ENCODE data around the gene FAM234B.

Gene FAM234B

DNA sequence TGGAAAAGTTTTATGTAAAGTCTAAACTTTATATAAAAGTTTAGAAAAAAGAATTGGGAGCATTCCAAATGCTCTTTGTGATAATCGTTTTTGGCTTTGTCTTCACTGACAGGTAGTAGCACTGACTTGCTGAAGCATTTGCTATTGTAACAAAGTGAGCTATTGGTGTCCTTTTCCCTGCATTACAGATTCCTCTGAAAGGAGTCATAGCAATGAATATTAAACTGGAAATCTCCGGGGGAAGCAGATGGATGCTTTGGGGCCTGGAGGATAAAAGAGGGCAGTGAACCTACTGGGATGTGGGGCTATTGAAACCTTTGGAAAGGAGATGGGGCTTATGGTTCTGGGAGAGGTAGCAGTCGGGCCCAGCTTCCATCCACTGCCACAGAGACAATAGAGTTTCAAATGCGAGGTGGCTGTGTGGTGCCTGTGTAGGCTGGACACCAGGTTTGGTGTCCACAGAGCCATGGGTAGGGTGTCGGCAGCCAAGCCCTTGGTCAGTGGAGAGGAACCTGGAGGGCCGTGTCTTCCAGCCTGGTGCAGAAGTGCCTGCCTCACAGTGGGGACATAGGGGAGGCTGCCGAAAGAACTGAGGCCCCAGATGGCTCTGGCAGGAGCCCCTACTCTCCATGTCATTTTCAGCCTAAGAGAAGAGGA is 49.1 kb downstream of the FAM234B start:
- FAIRE-seq, result no peak

DNA sequence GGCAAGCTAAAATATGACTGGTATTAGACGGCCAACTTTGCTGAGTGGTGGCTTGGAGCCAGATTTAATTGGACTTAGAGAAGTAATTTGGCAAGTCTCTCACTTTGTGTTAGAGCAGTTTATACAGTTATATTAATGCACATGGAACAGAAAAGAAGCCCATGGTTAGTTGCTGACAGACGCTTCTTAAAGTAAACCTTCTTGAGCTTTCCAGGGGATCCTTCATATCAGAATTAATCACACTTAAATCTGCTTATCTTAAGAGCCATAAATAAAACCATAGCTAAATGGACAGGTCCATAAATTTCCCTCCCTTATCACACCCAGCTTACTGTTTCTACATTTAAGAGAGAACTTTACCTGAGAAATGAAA is 49.7 kb downstream of the FAM234B start:
- FAIRE-seq, result no peak

DNA sequence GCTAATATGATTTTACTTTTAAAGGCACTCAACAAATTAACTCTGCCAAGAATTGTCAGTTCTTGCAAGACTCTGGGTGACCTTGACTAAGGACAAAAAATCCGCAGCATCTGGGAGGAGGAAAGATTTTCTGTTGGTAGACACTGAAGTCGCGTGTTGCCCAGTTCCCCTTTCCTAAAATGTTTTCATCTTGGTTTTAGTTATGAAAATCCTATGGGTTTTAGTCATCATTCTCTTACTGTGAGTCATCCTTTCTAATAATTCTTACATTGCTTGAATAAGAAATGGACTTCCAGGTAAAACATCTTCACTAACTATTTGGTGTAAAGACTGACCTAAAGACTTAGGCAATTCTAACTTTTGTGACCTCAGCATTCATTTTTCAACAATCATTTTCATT is 50.2 kb downstream of the FAM234B start:
- no peak for FAIRE-seq

DNA sequence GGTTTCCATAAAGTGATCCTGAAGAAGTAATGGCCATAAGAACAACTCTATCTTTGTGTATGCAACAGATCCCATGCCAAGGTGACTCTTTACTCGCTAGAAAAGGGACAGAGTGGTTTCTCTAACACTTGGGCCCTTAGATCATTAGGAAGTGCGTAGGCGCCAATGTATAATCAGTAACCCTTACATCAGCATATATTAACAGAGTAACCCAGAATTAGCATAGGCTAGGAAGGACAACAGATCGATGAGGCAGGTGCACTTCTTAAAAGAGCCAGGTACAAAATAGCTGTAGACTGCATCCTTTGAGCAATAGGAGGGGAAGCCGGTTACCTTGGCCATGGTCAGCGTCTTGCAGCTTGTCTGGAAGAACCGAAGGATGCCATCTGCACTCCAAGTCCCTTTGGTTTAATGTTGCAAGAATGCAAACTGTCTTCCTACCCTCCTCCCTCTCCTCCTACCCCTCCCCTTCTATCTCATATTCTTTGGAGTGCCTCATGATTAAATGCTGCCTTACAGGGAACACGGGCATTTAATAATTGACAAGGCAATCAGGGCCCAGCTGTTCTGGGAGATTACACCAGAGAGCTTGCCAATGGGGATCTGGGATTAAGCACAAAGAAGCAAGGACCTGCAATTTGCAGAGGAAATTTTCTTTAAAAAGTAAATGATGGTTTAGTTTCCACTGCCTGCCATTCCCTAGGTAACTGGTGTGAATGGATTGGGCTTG is 51.2 kb downstream of the FAM234B start:
- no peak for FAIRE-seq

DNA sequence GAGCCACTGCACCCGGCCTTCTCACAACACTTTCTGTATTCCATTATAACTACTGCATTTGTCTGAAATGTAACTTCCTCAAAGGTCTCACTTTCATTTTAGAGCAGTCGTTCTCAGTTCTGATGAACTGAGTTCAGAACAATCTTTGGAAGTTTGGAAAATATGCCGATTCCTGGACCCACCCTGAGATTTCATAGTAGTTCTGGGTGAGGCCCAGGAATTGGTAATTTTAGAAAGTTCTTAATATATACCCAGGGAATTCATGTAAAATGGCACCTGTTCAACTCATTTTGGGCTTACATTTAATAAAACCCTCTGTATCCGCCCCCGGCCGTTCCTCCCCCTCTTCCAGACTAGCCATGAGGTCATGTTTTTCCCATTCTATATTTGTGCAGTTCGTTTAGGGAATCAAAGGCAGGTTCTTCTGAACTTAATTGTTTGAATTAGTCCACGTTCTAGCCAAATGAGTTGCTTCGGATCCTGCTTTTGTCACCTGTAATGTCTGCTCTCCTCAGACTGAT is 53.4 kb downstream of the FAM234B start:
- no peak for FAIRE-seq

DNA sequence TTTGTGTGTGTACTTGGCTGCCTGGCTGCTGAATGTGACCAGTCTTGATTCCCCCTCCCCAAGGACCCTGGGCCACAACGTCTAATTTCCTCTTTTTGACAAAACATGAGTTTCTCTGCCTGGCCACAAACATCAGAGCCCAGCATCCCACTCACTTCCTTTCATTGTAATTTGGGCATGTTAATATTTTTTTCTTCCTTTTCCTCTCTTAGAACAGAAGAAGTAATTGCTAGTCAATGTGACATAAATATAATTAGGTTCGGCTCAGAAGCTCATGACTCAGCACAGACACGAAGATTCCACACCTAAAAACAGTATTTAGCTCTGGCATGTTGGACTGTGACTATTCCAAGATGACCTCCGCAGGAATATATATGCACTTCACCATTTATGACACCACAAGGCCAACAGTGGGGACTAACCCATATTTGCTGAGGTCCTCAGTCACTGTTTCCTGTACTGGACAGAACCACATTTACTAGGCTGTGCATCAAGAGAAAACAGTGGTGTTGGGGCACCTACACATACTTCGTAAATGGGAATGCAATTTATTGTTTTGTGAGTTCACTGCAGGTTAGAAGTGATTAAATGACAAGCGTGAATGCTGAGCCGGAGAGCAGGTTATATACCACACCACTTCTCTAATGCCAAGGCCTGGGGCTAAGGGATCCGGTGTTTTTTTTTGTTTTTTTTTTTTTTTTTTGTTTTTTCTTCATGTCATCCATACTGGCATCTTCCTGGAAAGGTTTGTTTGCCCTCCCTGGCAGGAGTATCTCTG is 55.1 kb downstream of the FAM234B start:
- FAIRE-seq, result no peak

DNA sequence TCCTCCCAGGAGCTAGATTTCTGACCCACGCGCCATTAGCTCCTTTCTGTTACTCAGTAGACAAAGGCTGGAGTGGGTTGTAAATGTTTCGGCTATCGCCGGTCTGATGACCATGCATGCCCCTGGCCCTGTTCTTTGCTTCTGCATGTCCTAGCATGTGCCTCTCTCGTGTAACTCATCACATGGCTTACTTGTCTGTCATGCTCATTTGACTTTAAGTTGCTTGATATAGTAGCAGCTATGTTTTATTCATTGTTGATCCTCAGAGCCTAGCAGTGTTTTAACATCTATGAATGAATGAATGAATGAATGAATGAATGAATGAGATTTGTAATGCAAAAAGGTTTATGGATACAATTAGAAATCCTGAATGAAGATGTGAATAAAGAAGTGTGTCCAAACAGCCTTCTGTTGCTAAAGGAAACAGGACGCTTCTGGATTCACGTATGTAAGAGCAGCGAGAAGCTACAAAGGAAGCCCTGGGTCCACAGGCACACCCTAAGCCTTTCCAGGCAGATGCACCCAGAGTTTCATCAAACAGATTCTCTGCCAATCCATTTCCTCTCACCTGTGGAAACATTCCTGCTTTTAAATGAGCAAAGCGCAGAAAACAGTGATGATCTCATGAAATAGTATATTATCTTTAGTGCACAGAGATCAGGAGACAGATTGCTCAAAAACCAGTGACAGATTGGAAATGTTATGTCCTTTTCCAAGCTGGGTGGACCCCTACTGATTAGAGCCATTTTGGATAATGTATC is 55.8 kb downstream of the FAM234B start:
- FAIRE-seq, result no peak

DNA sequence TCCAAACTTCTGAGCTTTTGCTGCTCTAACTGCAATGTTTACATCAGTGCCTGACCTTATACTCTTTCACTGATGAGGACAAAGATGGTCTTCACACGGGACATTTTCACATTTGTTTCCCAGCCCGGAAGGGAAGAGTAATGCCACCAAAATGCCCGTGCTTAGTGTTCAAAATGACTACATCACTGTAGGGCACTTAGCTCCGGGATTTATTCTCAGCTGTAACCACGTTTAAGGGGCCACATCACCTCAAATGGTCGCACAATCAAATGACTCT is 56.4 kb downstream of the FAM234B start:
- FAIRE-seq, result no peak

DNA sequence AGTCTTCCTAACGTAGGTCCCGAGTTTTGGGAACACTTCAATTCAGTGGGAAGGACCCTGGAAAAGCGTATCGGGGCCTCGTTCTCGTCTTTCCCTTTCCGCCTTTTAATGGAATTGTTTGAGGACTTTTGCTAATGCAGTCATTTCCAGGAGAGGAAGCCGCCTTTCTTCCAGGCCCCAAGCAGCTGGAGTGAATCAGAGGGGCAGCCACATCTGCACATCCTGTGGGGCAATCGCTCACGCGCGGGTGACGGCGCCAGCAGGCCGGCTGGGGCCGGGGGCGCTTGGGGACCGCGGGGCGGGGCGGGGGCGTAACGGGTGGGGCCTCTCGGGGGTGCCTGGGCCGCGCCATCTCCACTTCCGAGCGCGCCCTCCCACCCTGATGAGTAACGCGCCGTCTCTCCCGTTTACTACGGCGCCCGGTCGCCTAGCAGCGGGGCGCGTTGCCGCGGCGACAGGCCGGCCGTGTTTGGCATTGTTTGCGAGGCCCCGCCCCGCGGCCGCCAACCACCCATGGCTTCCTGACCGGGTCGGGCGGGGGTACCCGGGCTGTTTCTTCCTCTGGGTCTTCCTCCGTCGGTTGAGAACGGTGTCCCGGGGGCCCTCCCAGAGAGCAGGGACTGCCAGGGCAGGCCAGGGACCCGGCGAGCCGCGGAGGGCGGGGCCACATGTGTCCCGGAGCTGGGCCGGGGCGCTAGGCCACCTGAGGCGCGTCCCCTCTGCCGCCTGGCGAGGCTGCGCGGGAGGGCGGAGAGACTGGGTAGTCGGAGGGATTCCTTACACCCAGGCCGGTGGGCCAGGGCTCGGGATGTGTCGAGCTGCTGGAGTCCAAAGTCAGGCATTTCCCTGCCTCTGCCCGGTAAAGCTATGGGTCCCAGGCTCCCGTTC is 56.9 kb downstream of the FAM234B start:
- FAIRE-seq, result no peak

DNA sequence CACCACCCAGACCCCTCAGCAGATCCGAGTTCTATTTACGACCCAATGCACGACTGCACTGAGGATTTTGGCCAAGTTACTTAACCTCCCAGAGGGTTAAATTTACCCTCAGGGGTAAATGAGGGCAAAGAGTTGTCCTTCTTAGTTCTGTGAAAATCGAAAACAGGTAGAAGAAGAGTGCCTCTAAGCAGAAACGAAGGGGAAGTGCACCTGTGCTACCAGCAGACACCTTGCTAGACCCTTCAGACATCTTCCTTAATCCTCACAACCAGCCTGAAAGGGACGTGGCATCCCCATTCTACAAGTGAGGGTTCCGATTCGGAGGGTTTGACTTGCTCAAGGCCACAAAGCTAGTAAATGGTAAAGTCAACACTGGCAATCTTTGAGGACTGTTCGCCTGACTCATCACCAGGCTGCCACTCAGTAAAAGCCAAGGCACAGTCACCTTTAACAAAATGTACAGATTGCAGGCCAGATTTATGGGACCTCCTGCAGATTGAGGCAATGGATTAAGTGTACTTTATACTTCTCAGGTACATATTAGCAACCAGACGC is 57.7 kb downstream of the FAM234B start:
- FAIRE-seq, result no peak

DNA sequence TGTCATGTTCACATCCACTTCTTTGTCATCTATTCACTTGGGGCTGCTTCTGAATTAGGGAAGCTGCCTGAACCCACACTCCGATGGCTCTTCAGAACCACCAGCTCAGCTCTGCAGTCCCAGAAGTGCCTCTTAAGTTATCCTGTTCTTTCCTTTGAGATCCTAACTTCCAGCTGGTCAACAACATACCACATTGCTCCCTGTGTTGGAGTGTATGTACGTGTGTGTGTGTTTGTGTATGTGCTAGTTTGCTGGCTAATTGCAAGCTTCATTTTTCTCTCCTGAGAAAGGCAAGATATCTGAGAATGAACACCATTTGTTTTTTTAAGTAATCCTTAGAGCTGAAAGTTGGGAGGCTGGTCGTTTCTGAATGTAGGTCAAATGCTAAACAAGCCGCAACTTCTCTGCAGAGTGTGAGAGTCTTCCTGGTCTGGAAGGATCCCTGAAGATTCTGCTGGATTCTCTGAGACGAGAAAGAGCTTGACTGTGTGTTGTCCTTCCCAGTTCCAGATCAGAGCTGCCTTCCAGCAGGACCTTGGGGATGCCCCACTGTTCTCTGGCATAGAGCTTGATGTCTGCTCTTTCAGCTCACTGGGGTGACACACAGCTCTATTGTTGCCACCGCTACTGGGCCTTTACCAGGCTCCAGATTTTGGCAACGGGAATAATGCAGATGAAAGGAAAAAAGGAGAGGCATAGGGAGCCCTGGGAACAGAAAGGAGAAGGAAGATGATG is 58.4 kb downstream of the FAM234B start:
- no peak for FAIRE-seq

DNA sequence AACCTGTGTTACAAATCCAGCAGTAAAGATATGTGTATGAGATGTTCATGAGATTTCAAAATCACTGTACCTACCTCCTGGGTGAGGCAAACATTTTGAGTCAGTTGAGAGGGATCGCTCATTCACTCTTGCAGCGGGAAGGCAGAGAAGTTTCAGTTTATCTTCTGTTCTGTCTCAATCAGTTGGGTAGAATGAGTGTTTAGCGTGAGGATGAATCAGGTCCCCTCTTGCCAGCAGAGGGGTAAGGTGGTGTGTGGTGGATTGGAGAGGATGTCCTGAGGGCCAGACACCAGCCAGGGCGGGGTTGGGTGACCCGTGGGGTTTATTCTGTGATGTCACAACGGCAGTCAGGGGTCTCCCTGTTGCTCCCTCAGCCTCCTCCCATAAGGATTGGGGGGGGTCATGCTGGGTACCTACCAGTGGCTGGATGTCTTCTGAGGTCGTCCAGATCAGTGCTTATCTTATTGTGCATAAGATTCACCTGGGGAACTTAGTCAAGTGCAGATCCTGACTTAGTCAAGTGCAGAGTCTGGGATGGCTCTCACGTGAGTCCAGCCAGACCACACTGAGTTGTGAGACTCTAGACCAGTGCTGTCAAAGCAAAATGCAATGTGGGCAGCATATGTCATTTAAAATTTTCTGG is 59.3 kb downstream of the FAM234B start, which contains the start of gene GSG1:
Gene GSG1, minus strand, starts transcription at position 277 of the 643 bp plus-strand sequence. Its CDS starts 155 bp downstream, at position 122.
- no peak for FAIRE-seq

DNA sequence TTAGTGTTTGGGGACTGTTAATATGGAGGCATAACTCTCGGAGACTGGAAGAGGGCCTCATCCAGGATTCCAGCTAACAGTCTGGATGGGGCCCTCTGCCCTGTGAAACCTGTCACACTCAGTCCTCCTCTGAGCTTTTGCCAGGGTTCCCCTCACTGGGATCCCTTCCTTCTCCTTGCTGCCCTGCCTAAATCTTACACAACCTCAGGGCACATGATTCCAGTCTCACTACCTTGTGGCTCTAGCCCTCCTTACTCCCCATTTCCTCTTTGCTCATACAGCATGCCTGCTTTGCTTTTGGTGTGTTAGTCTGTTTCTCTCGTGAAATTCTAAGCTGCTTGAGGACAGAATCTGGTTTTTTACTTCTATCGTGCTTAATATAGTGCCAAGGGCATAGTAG is 60.2 kb downstream of the FAM234B start:
- no peak for FAIRE-seq

DNA sequence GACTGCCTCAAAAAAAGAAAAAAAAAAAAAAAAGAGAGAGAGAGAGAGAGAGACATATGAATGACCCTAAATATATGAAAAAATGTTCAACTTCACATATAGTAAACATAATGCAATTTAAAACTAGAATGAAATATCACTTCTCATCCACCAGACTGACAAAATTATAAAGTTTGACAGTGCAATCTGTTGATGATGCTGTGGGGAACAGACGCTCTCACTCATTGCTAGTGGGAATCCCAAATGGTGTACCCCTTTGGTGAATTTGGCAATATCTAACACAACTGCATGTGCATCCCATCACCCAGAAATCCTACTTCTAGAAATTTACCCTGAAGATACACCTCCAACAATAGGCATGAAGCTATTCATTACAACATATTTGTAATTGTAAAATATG is 61.6 kb downstream of the FAM234B start:
- FAIRE-seq, result no peak

DNA sequence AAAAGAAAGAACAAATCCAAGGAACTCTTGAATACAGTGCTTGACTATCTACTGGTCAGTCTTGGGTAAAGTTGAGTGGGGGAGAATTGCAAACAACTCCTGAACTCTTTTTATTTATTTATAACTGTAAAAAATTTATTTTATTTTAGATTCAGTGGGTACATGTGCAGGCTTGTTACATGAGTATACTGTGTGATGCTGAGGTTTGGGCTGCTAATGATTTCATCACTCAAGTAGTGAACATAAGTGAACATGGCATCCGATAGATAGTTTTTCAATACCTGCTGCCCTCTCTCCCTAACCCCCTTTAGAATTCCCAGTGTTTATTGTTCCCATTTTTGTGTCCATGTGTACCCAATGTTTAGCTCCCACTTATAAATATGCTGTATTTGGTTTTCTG is 62.5 kb downstream of the FAM234B start:
- no peak for FAIRE-seq

DNA sequence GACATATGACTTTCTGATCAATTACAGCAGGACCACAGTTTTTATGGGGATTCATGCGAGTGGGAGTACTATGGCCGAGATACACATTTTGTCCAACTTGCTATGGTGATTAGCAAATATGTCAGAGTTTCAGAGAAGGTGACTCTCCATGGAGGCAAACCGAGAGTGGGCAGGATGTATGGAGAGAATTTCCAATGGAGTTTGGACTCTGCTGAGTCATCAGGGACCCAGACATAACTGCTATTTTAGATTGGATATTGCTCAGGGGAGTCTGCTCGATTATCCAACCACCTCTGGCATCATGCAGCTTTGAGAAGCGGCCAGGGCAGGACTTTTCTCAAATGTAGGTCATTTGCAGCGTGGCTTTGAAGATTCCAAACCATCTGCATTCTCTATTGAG is 68.8 kb downstream of the FAM234B start:
- no peak for FAIRE-seq

DNA sequence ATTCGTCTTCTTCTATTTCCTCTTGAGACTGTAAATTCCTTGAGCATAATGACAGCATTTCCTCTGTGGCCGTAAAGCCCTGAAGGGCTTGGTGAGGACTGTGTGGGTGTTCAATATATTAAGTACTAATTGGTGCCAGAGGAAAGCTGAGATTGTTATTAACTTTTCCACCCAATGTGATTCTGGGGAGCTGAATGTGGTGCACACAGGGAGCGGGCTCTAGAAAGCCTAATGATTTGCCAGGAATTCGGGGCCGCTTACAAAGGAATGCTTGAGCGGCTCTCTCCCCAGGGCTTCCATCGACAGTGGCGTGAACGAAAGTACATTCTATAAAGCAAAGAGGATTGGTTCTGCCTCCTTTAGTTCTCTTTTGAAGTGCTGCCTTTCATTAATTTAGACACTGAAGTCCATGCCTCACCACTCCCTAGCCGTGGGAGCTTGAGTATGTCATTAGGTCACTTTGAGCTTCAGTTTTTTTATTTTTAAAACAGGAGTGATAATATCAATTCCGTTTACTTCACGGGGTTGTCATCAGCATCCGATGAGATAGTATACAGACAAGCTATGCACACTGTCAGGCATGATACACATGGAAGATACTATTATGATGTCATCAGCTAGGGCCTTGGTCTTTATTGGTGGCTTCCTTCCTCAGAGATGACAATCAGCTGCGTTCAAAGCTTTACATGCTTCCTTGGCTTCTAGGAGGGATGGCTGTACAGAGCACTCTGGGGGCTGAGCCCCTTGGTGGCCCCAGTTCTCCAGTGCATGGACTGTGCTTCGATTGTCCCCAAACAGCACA is 70.3 kb downstream of the FAM234B start:
- FAIRE-seq, result no peak

DNA sequence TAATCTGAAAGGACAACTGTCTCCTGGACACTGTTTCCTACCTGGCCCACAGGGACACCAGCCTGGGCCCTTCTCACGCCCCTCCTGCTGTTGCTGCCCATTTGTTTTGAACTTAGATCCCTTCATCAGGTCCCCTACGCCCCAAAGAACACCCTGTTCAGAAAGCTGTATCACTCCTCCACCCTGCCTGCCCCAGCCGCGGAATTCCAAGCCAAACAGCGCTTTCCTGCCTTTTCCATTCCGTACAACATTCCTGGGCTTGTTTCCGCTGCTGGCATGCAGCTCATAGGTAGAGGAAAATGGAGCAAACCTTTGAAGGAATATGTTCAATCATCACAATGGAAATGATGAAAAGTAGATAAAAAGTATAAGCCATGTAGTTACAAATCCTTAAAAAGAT is 72.1 kb downstream of the FAM234B start:
- no peak for FAIRE-seq

DNA sequence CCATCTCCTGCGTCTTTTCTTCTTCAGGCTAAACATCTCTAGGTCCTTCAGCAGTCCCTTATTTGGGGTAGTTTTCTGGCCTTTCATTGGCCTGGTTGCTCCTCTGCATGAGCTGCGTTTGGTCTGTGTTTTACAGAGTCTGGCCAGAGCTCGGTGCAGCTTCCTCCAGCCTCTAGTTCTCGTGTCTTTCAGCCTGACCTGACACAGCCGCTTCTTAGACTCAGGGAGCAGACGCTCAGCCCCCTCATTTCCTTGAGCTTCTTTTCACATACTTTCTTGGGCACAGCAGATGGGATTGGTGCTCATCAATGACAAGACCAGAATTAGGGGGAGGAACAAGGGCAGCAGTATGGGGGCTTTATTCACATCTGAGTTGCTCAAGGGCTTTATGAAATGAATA is 72.8 kb downstream of the FAM234B start:
- no peak for FAIRE-seq

DNA sequence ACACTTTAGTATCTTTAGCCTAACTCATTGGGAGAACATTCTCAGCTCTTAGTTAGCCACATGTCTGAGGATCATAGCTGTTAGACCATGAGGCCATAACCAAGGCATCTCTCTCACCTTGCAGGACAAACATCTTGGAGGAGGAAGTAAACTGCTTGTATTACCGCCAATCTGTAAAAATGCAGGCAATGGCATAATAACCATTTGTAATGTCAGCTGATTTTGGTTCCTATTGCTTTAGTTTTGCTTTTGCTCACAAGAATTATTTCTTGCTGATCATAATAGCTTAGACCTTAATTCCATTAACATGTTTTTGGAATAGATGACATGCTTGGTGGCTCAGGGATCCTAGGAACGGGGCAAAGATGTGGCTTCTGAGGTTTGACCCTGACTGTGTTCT is 75.6 kb downstream of the FAM234B start:
- FAIRE-seq, result no peak
